ENCODE data around the gene TSPO.

Gene TSPO

DNA sequence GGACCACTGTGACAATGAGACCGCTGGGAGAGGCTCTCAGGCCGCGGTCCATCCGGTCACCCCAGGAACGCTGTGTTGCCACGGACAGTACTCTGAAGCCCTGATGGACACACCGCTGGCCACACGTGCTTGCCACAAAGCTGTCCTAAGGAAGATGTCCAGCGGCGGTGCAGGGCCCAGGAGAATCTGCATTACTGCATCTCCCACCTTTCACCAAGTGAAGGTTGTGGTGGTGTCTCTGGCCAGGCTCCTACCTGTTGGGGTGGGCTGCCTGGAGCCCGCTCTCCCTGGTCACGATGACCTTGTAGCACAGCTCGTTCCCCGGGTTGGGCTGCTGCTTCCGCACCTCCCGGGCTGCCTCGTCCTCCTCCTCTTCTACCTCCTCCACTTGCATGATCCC lies 31.4 kb downstream of the TSPO start:
- TF ChIP-seq, protein P1, sequence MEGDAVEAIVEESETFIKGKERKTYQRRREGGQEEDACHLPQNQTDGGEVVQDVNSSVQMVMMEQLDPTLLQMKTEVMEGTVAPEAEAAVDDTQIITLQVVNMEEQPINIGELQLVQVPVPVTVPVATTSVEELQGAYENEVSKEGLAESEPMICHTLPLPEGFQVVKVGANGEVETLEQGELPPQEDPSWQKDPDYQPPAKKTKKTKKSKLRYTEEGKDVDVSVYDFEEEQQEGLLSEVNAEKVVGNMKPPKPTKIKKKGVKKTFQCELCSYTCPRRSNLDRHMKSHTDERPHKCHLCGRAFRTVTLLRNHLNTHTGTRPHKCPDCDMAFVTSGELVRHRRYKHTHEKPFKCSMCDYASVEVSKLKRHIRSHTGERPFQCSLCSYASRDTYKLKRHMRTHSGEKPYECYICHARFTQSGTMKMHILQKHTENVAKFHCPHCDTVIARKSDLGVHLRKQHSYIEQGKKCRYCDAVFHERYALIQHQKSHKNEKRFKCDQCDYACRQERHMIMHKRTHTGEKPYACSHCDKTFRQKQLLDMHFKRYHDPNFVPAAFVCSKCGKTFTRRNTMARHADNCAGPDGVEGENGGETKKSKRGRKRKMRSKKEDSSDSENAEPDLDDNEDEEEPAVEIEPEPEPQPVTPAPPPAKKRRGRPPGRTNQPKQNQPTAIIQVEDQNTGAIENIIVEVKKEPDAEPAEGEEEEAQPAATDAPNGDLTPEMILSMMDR (IDR thresholded peaks at IDR 0.05) = no peak
- no peak overlapping the region for H3K27ac ChIP-seq

DNA sequence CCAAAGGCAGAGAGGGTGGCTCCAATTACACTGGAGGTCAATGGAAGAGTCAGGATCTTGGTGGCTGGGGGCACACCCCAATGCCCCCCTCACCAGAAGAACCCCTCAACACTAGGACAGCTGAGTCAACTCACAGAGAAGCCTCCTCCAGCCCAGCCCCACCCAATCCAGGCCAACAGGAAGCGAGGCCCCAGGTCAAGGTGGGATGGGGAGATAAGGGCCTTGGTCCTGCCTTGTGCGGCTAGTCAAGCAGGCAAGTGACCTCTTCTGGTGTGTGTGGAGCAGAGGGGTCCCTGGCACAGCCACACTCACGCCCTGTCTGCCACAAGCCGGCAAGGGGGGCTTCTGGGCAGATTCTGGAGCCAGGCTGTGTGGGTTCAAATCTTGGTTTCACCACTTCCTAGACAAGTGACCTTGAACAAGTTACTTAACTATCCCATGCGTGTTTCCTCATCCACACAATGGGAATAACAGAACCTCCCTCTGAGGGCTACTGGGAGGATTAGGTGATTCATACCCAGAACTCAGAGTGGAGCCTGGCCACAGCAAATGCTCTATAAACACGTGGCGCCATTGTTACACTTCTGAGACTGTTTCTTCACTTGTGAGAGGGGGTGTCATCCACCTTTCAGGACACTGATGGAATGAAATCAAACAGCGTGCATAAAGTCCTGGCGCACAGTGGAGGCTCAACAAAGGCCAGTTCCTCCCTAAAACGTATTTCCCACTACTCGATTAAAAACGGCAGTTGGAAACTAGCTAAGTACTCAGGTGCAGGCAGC lies 32.3 kb downstream of the TSPO start:
- no peak for TF ChIP-seq ZFX (IDR thresholded peaks at IDR 0.05; ENCODE audit: borderline replicate concordance)
- TF ChIP-seq, protein P1 (IDR thresholded peaks at IDR 0.05) = no peak
- no peak overlapping the region for H3K27ac ChIP-seq

DNA sequence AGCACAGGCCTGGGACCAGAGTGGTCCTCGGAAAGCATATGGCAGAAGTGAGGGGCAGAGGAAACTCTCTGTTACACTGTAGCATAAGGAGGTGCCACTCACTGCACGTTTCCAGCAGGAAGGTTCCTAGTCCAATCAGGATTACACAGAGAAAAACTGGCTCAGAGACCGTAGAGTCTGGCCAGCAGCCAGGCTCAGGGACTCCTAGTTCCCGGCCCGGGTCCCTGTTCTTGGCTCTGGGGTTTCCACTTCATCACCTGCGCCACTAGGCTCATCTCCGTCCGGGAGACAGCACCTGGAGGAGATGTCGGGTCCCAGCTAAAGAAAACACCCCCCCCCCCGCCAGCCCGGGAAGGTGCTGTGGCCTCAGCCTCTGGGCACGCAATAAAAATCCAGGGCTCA lies 34.5 kb downstream of the TSPO start:
- TF ChIP-seq, protein P1 (IDR thresholded peaks at IDR 0.05) = no peak
- no peak for TF ChIP-seq ZFX (IDR thresholded peaks at IDR 0.05; ENCODE audit: borderline replicate concordance)
- peak overlapping the region; percentile 84 for H3K27ac ChIP-seq

DNA sequence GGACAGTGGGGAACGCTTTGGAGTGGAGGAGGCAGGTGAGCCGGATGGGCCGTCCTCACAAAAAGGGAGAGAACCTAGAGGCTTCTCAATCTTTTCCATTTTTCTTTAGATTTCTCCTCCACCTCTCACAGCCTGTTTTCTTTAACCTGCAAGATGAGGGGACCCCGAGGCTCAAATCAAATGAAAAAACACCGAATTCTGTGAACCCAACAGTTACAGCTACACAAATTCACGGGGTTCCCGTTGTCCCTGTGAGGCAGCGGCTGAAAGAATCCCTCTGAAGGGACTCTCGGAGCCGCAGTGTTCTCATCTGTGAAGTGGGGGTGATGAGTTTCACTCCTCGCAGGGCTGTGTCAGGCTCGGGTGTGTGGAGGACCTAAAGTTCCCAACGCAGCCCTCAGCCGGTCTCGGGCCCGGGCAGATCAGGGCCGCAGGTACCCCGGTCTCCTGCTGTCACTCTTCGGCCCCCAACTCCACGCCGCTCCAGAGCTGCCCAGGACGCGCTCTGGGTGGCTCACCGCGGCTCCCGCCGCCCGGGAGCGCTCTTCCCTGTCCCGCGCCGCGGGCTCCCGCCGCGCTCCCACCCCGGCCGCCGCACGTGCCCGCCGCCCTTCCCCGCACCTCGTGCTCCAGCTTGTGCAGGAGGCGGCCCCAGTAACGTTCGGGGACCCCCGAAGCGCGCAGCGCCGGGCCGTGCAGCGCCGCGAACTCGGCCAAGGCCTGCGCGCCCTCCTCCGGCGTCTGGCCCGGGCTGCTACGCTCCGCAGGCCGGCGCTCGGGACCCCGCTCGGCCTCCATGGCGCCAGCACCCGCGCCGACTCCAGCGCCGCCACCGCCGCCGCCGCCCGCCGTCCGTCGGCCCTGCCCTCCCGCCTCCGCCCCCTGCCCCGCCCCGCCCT lies 35.2 kb downstream of the TSPO start, which contains the start of gene TTLL12:
Gene TTLL12, minus strand, starts transcription at position 863 of the 899 bp plus-strand sequence. Its CDS starts 65 bp downstream, at position 798.
- peak within 1 kb of the TSS; percentile 84 for H3K27ac ChIP-seq
- TF ChIP-seq, protein P1 (IDR thresholded peaks at IDR 0.05) = no peak
- TF ChIP-seq ZFX (IDR thresholded peaks at IDR 0.05; ENCODE audit: borderline replicate concordance) = no peak

DNA sequence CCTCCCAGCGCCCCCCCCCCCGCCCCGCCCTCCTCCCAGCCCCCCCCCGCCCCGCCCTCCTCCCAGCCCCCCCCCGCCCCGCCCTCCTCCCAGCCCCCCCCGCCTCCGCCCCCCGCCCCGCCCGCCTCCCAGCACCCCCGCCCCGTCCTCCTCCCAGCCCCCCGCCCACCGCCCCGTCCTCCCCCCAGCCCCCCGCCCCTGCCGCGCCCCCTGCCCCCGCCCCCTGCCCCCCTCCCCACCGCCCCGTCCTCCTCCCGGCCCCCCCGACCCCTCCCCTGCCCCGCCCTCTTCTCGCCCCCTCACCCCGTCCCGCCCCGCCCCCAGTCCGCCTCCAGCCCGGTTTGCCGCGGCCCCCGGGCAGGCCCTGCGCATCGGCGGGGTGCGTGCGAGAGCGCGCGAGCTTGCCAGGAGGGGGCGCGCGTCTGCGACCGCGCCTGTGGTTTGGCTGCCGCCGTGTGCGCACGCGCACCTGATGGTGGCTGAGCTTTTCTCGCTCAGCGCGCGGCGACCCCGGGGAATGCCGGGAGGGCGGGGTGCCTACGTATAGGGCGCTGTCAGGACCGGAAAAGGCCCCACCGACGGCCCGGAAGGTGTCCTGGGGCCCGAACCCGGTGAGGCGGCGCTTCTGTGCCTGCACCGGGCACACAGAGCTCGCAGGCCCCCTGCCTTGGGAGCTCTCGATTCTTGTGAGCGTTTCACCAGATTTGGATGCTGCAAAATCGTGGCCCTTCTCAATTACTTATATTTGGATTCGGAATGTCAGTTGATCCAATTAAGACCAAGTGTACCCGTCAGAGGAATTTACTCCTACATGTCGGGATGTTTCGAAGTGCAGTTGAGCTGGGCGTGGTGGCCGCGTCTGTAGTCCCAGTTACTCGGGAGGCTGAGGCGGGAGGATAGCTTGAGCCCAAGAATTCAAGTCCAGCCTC lies 36.1 kb downstream of the TSPO start:
- H3K27ac ChIP-seq = peak overlapping the region; percentile 84
- TF ChIP-seq ZFX (IDR thresholded peaks at IDR 0.05; ENCODE audit: borderline replicate concordance) = no peak
- TF ChIP-seq, protein P1 (IDR thresholded peaks at IDR 0.05) = peak; percentile 85

DNA sequence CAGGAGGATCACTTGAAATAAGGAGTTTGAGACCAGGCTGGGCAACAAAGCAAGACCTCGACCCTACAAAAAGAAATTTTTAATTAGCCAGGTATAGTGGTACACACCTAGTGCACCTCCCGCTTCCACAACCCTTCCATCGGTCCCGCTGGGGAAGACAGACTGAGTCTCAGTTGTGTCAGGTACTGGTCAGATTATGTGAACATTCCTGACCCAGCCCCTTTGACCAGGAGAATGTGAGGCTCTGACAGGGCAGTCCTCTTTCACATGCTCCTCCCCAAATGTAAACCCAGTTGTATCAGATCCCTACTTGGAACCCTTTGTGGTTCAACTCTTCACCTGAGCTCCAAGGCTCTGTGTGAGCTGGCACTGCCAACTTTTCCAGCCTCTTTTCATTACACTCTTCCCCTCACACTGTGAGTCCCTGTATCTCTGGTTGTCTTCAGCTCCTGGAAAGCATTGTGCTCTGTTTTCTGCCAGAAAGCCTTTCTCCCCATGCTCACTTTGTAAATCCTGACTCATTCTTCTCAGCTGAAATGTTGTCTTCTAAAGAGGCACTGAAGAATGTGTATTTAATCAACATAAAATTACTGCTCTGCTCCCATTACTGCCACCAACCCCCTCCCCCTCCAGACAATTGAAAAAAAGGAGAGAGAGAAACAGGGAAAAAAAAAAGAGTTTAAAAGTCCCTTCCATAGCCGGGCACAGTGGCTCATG lies 37.6 kb downstream of the TSPO start:
- no peak overlapping the region for H3K27ac ChIP-seq
- TF ChIP-seq, protein P1 (IDR thresholded peaks at IDR 0.05) = no peak
- TF ChIP-seq ZFX (IDR thresholded peaks at IDR 0.05; ENCODE audit: borderline replicate concordance) = no peak

Data from 22Rv1 (cell line).